Suppressor macrophage treated with lipopolysaccharide for 1 hour (primary cell): ENCODE measurements around the gene TRAPPC2.
"Not testable (repeated sequence)": the region's sequence is repeated elsewhere in the genome, so short reads cannot be mapped to it uniquely, and the experiment has no call there.

Experiments
- DNase-seq, 3 donors: peaks; one replicate each; pipeline ENCODE4 v3.0.0-alpha.2; 2020 to 2022

The TRAPPC2 gene

DNA sequence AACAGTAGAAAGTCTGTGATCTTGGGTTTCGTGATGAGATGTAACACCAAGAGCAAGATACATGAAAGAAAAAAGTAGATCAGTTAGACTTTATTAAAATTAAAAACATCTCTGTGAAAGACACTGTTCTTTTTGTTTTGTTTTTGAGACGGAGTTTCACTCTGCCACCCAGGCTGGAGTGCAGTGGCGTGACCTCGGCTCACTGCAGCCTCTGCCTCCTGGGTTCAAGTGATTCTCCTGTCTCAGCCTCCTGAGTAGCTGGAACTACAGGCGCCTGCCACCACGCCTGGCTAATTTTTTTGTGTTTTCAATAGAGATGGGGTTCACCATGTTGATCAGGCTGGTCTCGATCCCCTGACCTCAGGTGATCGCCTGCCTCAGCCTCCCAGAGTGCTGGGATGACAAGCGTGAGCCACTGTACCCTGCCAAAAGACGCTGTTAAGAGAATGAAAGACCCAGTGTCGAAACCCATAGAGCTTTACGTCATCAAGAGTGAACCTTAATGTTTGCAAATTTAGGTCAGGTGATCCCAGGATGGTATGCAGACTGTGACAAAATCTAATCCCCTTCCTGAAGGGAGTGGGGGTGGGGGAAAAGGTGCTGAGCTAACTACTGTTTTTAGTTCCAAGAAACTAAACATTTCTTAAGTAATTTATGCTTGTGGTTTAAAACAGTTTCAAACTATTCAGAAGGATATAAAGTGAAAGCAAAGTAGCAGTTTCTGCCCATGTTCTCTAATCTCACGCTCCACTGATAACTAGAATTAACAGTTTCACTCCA is 8.2 kb upstream of the TRAPPC2 start:
- peak; percentile 32 to 35 (median 33) for DNase-seq

DNA sequence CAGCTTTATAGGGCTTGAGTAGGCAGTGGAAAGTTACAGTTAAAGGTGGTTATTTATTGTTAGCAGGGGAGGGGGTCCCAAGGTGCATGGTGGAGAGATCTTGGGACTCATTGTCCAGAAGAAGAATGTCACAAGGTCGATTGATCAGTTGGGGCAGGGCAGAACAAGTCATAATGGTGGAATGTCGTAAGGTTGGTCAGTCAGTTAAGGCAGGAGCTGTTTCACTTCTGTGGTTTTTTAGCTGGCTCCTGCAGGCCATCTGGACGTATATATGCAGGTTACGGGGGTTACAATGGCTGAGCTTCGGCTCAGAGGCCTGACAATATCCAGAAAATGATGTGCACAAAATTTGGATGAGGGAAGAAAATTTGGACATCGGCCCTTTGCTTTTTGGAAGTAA is 7.3 kb upstream of the TRAPPC2 start:
- no peak for DNase-seq

DNA sequence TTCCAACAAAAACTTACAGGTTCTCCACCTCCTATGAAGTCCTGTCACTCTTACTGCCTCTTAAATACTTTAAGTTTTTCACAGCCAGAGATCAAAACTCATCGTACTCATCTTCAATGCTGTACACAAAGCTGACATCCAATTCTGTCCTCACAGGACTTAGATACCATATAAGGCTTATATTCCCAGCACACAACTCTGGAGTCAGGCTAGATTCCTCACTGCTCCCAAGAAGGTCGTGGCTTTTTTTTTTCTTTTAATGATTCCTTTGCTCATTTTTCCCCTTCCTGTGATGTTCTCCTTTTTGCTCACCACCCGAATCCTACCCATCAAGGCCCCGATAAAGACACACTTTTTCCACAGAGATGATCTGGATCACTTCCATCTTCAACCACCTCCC is 914 bp downstream of the TRAPPC2 start:
- DNase-seq = no peak

DNA sequence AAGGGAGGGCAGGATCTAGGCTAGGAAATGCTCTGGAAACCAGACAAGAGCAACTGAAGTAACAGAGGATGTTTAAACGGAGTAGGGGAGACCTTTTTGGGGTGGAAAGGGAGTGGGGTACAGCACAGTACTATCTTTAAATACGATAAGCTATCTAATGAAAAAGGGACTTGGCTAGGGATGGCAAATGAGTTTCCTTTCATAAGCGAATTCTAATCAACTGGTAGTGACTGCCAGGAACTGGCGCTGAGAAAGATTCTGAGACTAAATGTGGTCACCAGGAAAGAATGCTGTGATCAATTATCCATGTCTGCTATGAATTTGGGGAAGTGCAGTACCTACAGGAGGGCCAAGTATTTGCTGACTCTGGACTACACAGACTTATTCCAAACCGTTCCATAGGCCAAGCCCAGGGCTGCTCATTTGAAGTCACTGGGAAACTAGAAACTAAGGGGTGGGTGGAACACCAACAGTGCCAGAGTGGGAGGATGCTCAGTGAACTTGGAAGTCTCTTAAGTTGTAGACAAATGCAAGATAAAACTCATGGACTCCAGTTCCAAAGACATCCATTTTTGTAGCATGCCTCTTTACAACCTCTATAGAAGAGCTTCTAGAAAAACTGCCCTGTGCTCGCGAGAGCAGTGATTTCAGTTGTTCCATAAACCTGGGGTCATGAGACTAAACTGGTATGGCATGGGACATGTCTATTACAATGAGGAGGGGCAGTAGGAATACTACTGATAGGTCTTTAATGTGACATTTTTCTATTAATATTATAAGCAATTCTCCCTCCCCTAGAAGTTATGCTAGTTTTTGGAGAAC is 2.0 kb downstream of the TRAPPC2 start:
- DNase-seq = no peak

DNA sequence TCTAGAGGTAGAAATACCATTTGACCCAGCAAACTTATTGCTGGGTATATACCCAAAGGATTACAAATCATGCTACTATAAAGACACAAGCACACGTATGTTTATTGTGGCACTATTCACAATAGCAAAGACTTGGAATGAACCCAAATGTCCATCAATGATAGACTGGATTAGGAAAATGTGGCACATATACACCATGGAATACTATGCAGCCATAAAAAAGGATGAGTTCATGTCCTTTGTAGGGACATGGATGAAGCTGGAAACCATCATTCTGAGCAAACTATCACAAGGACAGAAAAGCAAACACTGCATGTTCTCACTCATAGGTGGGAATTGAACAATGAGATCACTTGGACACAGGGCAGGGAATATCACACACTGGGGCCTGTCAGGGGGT is 3.9 kb downstream of the TRAPPC2 start:
- not testable (repeated sequence) for DNase-seq

DNA sequence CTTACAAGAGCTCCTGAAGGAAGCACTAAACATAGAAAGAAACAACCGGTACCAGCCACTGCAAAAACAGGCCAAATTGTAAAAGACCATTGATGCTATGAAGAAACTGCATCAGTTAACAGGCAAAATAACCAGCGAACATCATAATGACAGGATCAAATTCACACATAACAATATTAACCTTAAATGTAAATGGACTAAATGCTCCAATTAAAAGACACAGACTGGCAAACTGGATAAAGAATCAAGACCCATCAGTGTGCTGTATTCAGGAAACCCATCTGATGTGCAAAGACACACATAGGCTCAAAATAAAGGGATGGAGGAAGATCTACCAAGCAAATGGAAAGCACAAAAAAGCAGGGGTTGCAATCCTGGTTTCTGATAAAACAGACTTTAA is 7.8 kb downstream of the TRAPPC2 start:
- not testable (repeated sequence) for DNase-seq

DNA sequence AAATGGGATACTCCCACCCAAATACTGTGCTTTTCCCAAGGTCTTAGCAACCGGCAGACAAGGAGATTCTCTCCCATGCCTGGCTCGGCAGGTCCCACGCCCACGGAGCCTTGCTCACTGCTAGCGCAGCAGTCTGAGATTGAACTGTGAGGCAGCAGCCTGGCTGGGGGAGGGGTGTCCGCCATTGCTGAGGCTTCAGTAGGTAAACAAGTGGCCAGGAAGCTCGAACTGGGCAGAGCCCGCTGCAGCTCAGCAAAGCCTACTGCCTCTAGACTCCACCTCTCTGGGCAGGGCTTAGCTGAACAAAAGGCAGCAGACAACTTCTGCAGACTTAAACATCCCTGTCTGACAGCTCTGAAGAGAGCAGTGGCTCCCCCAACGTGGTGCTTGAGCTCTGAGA is 9.5 kb downstream of the TRAPPC2 start:
- not testable (repeated sequence) for DNase-seq

DNA sequence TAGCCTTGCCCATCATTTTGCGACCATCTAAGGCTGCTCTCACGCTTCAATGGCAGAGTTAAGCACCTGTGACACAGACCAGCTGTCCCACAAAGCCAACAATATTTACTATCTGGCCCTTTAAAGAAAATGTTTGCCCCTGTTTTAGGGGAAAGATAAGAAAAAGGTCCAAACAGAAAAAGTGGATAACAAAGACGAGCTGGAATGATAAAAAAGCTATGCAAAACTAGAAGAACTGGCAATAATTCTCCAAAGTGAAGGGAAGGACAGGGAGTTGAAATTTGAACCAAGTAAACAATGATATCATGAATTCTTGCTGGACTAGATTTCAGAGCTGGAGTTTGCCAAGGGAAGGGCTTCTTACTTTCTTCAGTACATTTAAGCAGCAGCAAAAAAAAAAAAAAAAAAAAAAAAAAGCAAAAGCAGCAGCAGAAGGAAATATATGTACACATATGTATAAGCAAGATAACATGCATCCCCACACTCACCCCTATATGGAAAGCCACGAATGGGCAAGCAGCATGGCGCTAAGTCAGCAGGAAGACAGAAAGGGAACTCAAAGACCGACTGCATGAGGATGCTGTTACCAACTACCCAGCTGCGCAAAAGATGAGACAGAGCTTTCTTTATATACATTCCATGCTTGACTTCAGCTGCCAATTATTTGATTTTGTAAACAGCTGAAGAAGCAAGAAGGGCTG is 12.5 kb downstream of the TRAPPC2 start:
- DNase-seq = no peak

DNA sequence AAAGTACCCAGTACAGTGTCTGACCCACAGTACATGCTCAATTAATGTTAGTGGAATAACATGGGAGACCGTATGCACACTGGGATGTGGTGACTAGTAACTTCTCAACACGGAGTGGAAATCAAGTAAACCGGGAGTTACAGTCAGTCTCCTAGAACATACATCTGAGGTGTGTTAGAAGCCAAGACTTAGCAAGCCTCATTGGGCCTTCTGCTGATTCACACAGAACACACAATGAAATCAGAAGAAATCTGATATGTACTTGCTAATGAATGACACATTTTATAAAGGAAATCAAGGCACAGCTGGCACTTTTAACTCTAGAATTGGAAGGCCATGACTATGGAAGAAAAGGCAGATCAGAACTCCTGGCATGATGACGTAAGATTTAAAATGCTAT is 13.0 kb downstream of the TRAPPC2 start:
- no peak for DNase-seq

DNA sequence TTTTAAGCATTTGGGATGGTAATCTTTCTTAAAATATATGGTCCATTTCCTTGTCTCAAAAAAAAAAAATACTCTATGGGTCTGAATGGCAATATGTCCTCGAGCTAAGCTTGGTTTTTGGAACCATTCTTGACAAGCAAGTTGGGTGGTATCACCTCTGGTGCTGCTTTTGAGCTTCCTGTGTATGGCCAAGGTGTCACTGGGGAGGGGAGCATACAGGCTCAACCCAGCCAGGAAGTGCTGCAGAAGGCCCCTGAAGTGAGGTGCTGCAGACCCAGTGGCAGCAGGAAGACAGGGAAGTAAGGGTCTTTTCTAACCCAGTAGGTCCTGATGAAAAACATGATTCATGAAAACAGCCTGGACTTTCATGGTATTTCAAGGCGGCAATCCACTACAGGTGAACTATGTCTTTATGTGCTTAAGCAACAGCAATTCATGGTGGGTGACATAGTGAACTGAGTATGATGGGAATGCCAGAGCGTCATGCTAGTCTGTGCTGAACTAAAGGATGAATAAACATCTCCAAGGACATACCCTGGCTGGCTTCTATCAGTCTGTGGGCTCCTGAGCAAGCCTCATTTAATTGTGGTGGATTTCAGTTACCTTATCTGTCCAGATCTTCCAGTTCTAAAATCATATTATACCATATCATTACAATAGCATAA is 15.1 kb downstream of the TRAPPC2 start:
- no peak for DNase-seq

DNA sequence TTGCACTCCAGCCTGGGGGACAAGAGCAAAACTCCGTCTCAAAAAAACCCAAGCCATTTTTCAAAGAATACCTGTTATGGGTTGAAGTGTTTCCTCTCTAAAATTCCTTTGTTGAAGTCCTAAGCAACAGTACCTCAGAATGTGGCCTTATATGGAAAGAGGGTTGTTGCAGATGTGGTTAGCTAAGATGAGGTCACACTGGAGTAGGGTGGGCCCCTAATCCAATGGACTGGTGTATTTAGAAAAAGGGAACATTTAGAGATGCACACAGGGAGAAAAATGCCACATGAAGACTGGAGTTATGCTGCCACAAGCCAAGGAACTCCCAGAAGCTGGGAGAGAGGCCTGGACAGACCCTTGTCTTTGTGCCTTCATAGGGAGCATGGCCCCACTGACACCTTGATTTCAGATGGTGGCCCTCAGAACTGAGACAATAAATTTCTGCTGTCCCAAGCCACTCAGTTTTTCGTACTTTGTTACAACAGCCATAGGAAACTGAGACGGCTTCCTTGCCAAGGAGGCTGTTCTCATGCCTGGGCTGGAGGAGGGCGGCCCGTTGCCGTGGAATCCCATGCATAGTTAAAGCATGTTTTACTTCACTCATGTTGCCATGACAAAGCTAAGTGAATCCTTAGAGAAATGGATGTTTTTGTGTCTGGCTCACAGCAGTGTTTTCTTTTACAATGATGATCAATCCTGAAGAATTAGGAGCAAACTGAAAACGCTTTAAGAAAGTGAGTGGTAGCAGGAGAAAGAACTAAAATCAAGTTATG is 16.5 kb downstream of the TRAPPC2 start:
- no peak for DNase-seq

DNA sequence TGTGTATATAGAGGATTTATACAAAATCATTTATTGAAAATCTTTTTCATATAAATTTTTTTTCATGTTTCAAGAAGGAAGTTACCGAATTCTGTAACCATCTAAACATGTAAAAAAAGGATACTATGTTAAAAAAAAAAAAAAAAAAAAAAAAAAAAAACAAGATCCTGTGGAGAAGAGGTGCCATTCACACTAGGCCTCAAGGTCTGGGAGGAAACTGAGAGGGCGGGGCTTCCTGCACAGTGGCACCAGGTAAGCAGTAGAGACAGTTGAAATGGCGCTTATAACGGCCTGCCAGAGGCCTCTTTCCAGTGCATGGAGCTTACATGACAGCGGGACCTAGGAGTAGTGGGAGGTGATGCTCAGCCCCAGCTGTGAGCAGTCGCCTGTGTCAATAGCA is 17.5 kb downstream of the TRAPPC2 start:
- no peak for DNase-seq

DNA sequence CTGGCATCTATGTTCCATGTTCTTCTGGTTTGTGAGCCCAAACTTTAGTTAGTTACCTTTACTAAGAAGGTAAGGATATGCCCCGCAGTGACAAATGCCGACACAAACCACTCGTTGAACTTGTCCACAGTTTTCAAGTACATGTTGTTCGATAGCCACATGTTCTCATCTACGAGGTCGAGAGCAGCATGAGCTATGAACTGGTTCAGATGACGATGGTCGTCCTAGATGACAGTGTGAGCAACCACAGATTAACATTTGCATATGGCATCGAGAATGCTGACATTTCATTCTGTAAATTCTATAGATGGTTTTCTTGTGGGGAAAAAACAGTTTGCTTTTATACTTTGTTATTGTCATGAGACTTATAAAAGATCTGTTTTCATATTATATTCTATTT is 18.0 kb downstream of the TRAPPC2 start:
- DNase-seq = no peak

DNA sequence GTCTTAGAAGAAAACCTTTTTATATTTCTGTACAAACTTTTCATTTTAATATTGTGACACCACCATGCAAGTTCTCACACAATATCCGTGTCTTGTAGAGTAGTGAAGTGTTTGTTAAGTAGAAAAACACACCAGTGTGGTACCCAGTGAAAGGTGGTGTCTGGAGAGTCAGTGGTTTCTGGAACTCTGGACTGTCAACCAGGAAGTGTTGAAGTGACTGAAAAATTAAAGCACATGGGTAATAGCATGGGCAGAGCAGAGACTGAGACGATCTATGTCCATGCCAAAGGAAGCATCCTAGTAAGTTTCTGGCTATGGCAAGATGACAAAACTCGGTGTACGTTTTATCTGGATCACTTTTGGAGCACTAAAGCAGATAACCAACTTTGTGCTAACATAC is 23.3 kb downstream of the TRAPPC2 start:
- no peak for DNase-seq

DNA sequence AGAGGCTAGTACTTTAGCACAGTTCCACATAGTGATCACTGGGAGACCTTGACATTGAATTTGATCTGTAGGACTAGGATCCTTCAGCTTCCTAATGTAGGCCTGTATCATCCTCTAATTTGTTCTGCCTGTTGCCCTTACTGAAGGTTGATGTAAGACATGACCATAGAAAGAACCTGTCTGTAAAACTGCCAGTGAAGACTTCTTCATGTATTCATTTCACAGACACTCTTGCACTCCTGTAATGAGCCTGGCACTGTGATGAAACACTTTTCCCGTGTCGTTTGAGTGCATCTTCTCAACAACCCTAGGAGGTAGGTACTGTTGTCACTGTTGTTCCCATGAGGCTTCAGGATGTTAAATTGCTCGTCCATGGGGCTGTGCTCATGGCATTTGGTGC is 30.8 kb downstream of the TRAPPC2 start:
- no peak for DNase-seq

DNA sequence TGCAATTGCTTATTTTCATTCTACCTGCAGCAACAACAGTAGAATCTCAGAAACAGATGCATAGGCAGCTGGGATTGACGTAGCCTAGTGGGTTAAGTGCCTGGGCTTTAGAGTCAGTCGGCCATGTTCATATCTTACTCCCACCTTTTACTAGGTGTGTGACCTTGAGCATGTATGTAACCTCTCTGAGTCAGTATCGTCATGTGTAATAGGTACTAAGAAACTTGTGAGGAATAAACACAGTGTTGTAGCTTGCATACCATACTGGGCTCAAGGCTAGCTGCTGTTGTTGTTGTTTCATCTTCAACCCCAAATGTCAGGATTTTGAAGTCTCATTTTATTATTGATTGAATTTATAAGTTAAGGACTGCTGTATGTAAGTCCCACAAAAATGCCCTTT is 31.3 kb downstream of the TRAPPC2 start:
- DNase-seq = no peak

DNA sequence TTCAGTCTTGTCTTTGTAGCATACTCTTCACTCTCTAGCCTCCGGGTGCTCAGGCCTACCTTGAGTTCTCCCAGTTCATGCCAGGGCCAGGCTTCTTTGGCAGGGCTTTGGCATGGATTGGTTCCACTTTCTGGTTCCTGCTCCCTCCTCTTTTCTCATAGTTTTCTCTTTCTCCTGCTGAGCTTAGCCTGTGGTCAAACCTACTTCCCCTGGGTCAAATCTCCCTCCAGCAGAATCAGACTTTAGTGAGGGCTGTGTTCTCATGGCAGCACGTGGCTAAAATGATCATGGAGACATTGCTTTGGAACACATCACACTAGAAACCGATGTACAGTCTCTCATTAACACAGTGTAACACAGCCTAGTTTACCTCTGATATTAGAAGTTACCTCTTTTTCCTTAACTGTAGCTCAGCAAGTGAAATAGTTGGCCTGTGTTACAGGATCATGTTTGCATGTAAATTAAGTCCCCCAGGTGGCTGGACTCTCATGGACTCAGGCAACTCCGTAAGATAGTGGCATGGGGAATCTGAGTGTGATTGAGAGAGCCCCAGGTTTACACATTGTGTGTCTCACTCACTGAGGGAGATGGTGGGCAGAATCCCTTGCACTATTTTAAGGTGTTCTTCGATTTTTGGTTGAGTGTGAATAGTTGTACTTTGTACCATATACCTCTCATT is 32.2 kb downstream of the TRAPPC2 start:
- DNase-seq = peak; percentile 23 to 38 (median 28)

DNA sequence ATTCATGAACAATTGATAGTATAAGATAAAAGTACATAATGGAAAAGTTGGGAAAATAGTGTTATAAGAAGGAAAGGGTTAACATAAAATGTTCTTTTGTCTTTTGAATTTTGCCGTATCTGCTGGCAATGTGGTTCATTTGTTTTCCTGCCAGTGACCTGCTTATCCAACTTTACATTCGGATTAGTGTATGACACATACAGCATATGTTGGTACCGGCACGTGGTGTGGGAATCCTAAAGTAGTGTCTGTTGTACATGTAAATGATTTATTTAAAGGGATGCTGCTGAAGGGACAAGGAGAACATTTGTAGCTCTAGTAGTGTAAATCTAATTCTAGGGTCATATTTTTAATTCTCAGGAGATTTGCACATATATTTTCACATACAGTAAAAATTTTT is 34.0 kb downstream of the TRAPPC2 start:
- no peak for DNase-seq

DNA sequence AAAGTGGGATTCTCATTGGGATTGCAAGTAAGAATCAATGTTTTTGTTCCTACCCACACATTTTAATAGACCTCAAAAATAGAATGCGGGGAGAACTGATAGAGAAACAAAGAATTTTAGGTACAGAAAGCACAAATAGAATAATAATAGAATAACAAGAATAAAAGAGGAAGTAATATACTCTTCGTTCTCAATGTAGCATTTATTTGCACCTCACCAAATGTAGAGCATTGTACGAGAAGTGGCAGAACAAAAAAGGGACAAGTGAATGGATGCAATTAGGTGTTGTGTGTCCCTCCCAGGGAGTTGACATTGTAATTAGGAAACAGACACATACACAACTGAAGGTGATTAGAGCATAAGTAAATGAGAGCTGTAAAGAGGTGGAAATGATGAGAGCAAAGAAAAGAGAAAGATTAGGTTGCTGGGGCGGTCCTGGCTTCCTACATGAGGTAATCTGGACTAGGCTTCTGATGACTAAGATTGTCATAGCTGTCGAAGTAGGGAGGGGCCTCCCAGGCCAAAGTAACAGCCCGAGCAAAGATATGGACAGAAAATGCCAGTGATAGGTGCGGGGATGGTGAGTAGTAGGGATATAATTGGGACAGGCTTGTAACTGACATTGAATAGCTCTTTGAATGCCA is 35.1 kb downstream of the TRAPPC2 start:
- peak; percentile 48 to 54 (median 50) for DNase-seq

DNA sequence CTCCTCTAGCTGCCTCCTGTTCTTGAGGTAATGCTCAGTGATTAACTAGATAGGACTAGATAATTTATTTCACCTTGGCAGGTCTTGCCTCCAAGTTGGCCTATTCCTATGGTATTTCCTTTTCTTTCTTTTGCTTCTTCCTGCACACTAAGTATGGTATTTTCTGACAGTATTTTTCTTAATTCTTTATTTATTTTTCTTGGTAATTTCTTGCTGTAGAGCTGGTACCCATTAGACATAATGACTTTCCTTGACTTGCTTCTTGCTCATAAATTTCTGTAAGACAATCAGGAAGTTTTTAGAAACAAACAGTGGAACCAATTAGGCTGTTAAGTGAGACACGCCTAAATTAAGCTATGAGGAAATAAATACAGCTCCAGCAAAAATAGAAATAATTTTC is 36.0 kb downstream of the TRAPPC2 start:
- no peak for DNase-seq

DNA sequence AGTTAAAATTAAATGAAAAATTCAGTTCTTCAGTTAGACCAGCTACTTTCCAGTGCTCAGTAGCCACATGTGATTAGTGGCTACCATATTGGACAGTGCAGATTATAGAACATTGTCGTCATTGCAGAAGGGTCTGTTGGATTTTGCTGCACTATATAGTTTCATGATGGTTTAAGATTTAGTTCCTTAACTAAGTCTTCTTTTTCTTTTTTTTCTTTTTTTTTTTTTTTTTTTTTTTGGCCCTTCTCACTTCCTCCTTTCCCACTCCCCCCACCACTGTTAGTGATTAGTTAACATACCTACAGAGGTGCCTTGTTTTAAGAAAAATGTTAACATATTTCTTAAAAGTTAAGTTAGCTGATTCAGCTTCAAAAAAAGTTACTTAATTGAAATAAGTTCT is 36.4 kb downstream of the TRAPPC2 start:
- no peak for DNase-seq
